NCI-H345 treated with DMSO at 0.1 percent for 48 hours (cell line): ENCODE results near the gene WWOX.
A peak's percentile ranks its signal among the peaks of the same experiment; 100 is the strongest.

Experiments
- DNase-seq: peaks from one replicate; lab custom pipeline; 2025; ENCODE audit not compliant: unreplicated experiment; lab: John Stamatoyannopoulos, UW

Gene WWOX

DNA sequence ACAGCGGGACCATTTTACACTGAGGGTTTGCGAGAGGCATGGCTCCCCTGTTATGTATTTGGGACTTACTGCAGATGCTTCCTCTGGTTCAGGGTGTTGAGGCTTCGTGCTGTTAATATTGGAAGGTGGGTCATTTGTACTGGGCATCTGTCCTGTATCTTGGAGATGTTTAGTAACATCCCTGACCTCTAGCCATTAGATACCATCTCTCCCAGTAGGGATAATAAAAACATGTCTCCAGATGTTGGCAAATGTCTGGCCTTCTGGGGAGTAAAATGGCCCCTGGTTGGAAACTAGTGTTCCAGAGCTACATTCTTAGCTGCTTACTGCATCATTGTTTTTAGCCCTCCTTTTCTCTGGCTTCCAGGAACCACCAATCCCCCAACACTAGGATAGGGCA, 388.0 kb downstream of the WWOX start:
- DNase-seq = no peak

DNA sequence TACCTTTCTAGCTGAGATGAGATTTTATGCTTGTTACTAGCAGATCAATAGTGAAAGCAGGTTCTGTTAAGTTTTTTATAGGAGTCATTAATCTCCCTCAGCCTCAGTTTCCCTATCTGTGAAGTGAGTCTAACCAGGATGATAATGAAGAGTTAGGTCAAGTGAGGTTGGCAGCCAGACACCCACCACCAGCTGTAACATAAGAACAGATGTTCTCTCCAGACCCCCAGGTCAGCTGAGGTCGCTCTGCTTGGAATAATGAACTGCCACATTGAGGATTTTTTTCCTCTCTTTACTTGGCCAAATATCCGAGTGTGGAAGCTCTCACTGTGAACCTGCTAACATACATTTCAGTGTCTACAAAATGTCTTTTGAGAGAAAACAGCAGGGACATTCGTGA, 389.6 kb downstream of the WWOX start:
- no peak for DNase-seq

DNA sequence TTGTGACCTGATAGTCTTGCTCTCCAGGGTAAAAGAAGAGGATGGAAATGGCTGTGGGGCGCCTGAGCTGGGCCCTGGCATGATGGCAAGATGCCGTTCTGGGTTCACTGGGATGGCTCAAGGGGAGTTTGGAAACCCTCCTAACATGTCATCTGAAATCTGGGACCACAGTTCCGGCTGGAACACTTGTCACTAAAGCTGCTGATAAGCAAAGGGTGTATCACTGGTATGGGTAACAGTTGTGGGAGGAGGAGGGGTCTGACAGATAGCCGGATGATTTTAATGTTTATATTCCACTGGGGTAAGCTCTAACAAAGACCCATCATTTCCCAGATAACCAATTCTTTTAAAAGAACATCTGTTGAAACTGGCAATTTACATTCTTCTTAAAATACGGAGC, 390.2 kb downstream of the WWOX start:
- DNase-seq = no peak

DNA sequence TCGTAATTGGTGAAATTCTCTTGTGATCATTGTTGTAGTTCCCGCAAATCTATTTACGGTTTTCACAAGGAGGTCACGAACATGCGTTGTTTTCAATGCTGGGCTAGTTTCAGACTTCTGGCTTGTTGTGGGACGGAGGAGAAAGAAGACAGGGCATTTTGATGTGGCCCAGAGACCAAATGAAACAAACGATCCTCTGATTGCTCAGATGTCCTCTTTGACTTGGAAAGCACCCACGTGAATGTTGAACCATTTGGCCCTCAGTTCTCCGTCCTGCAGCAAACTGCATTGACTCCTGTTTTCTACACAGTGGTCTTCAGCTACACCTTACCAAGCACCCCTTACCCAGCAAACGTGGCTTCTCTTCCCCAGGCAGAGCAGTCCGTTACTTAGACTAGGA, 391.0 kb downstream of the WWOX start:
- no peak for DNase-seq

DNA sequence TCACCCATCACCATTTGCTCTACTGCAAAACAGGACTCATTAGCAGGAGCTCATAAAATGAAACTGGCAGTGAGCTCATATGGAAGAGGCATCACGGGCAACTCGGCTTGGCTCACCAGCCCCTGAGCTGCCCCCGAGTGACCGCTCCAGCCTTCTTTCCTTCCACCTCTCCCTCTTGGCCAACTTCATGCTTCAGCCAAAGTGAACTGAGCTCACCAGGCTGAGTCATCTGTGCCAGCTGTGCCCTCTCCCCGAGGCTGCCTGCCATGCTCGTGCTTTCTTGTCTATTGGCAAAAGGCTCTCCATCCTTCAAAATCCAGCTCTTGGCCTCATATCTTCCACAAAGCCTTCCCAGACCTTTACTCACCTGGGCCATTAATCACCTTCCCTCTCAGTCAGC, 391.4 kb downstream of the WWOX start:
- DNase-seq = no peak

DNA sequence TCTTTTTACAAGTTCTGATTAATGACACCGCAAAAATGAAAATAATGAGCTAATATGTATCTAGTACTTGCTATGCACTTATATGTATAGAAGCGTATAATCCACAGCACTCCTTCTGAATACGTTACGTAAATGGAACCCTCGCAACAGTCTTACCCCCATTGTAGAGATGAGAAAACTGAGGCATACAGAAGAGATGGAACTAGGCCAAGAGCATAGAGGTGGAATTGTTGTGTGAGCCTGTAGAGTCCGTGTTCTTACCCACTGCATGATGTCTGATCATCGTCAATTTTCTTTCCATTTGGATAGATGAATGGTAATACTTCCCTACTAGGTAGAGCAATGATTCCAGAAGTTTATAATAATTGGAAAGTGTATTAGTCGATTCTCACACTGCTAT, 394.1 kb downstream of the WWOX start:
- no peak for DNase-seq

DNA sequence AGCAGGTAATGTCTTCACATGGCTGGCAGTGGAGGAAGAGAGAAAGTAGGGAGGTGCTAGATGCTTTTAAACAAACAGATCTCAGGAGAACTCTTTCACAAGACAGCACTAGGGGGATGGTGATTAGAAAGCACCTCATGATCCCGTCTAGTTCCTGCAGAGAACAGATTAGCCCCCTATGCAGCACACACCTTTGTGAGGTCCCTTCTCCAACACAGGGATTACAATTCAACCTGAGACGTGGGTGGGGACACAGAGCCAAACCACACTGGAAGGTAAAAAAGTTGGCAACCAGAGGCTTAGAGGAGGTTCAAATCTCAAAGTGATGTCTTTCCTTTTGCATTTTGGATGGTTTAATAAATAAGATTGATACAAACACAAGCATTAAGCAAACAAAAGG, 394.7 kb downstream of the WWOX start:
- no peak for DNase-seq

DNA sequence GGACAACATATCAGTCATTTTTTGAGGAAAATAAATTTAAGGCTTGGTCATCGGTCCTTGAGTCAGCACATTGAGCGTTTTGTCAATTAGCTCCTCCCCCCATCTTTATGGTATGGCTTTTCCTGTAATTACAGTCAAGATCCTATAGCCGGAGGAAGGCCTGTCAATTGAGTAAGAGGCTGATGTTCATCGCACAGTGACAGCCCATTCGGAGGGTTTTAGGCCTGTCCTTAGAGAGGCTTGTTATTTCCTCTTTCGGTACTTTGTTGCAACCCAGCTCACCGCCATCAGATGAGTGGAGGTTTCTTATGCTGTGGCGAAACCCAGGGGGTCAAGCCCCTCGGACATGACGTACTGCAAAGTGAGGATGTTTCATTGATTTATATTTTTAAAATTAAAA, 395.2 kb downstream of the WWOX start:
- DNase-seq = no peak

DNA sequence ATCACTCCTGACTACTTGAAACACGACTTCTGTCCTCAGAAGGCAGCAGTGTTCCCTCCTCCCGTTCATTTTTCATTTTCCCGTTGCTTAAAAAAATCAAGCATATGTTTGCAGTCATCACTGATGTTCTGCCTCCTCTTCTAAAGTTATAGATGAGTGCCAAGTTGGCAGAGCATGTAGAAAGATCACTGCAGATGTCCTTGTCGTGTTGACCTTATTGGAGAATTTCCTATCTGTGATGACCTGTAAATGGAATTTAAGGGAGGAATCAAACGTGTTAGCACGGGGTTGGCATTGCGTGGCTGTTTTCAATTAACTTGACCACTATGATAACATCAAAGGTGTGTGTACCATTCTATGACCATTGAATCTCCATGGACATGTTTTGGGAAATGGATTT, 396.7 kb downstream of the WWOX start:
- DNase-seq = no peak

DNA sequence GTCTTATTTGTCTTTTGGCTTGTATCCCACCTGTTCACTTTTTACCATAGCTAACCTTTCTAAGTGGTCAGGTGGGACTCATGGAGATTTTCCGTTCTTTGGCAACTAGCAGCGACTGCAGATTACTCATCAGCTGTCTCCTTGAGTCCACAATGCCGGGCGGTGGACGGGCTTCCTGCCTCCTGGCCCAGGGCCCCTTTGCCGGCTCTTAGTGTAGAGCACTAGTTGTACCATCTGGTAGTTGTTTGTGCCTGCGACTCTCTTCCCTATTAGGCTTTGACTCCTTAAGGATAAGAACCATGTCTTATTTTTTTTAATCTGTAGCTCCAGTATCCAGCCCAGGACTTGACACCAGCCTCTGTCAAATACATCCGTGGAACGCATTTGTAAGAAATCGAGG, 399.9 kb downstream of the WWOX start:
- DNase-seq = no peak

DNA sequence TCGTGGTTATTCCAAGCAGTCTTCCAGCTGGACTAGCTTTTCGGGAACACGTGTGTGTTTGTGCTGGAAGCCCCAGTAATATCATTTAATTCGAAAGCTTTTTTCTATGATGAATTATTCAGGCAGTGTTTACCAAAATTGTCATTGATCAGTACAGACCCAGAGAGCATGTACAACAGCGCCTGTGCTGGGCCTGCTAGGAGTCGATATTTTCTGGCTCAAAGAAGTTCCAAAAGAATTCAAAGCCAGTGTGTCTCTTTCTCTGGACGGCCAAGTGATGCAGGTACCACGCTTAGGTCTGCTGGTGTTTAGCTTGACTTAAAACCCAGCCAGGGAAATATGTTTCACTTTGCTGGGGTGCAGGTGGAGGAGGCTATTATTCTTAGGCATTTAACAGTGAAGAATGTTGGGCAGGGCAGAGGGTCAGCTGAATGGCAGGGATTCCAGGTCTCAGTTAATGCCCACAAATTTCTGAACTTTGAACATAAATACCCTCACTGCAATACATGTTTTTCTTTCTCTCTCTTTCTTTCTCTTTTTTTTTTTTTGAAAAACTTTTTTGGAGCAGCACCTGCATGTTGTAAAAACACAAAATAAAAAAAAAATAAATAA, 401.3 kb downstream of the WWOX start:
- no peak for DNase-seq

DNA sequence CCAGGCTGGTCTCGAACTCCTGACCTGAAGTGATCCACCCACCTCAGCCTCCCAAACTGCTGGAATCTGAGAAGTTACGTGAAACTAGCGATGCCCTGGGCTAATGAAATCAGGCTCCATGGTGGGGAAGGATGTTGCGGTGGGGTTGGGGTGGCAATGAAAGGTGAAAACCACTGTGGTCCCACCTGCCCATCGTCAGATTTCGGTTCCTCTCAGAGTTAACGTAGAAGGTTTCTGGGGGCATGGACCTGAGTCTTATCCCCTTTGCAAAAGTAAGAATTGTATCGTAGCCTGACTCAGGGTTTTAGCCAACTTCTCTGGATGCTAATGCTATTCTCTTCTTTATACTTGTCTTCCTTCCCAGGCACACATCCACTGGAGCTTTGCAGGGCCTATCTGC, 402.3 kb downstream of the WWOX start:
- DNase-seq = no peak

DNA sequence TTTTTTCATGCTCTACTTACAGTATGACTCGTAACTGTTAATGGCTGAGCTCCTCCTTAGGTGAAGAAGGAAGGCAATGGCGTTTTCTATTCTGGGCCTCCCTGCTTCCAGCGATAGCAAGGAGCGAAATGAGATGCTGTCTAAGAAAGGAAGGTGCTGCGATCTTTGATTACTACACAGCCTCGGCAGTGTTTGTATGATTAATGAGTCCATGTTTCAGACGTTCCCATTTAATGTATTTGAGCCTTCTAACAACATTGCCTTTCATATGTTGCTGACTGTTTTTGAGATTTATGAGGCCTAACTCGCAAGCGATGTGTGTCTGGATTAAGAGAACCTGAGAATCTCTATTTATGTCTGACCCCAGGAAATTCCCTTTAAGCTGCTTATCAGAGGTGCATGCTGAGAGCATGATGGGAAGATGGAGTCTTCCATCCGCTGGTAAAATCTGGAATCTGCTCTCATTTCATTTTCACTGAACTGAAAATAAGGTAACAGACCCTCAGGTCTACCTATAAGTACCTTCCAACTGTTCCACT, 403.4 kb downstream of the WWOX start:
- DNase-seq = no peak

DNA sequence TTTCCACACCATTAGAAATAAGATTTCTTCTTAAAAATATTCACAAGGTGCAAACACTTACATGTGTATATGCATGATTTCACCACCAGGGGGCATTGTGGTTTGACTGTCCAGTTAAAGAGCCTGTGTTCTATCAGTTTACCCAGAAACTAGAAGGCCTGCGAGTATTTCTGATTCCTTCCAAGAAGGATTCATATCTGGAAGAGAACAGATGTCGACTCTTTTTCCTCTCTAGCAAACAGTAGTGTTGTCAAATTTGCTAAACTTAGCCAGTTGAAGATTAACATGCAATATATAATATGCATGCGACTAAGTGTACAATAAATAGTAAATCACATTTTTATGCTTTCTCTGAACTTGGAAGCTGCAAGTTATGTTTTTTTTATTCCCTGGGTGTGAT, 404.1 kb downstream of the WWOX start:
- peak; percentile 23 for DNase-seq

DNA sequence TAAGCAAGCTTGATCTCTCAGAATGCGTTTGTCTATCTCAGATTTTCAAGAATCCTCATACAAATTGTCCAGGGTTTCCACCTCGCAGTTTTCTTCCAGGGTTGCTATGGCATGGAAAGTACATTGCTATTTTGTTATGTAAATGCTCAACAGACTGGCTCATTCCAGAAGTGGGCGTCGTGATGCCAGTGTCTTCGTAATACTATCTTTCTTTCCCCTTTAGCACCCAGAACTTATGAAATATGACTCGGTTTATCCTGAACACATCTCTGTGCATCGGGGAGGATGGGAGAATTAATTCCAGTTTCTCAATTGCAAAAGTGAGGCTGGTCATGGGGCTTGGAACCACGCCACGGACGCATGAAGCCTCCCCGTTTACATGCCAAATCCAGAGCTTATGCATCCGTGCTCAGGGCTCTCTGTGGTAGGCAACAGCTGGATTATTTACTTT, 405.0 kb downstream of the WWOX start:
- DNase-seq = no peak

DNA sequence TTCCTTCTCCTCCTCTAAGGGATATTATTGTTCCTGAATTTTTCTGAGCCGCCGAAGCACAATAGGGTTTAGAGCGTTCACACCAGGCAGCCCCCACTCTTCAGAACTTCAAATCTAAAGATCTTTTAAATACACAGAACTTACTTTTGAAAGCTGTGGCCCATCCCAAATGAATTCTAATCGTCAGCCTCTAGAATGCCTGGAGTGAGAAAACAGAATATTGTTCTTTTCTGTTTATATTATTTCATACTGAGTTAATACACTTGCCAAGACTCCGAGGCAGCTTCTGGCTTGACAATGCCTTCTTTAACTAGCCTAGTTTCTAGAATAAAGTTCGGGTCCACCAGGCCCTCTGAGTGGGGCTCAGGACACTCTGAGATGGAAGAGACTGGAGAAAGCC, 405.6 kb downstream of the WWOX start:
- no peak for DNase-seq

DNA sequence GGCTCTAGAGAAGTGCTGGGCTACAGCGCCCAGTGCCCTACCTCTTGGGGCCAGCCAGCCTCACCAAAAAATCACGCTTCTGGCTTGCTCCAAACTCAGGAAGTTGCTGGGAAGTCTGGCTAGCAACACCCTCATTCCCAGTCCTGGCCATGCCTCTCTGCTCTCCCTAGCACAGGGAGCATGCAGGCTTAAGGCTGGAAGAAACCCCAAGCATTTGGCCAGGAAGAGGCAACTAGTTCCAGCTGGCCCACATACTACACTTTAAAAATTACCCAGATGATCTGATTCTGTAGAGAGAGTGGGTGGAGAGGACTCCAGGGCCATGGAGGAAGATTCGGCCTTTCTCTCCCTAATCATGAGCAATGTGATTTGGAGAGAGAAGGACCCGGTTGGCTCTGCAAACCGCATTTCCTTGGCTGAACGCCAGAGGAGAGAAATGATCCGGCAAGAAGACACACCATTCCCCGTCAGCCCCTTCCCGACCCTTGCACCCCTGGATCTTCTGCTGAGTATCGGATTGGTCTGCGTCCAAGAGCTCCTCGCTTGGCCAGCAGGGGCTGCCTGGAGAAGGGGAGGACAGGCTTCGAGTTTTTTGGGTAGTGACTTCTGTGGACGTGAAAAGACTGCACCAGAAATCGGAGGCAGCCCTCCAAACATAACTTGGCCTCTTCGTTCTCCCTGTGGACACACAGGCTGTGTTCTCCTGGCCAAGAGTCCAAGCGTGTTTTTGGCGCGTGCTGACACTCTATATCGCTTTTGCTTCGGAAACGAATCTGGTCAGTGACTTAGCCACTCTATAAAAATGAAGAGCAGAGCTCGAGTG, 406.3 kb downstream of the WWOX start:
- peak; percentile 12 for DNase-seq

DNA sequence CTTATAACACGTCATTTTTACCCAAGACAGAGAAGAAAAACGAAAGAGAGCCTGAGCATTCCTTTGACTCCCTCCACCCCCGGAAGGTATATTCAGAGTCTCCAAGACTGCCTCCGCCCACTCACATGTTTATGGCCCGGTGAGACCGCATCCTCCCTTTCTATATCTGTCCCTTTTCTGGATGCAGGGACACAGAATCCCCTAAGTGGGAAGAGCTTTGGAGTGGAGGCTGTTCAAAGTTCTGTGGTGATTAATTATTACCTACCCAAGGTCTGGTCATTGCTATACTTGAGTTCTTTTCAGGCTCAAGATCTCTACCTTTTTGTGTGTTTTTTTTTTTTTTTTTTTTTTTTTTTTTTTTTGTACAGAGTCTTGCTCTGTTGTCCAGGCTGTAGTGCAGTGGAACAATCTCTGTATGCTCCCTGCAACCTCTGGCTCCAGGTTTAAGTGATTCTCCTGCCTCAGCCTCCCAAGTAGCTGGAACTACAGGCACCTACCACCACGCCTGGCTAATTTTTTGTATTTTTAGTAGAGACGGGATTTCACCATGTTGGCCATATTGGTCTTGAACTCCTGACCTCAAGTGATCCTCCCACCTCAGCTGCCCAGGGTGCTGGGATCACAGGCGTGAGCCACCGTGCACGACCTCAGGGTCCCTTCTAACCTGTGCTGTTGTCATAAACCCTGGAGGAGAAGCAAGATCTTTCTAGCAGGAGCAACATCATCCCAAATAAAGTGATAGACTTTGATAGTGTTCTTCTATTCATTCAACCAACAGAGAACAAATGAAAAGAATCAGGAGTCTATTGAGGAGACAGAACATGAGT, 407.1 kb downstream of the WWOX start:
- DNase-seq = no peak

DNA sequence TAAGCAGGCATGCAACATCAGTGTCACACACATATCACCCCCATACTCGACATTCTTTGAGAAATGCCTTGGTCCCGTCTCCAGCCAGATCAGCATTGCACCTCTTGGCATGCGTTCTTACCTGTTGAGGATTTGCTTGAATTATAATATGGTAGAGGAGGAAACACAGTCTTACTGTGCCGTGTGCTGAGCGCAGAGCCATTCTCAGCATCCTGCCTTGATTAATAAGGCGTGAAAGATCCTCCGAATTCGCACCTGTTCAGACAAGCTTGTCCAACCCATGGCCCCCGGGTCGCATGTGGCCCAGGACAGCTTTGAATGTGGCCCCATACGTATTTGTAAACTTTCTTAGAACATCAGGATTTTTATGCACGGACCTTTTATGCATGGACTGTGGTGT, 408.1 kb downstream of the WWOX start:
- no peak for DNase-seq

DNA sequence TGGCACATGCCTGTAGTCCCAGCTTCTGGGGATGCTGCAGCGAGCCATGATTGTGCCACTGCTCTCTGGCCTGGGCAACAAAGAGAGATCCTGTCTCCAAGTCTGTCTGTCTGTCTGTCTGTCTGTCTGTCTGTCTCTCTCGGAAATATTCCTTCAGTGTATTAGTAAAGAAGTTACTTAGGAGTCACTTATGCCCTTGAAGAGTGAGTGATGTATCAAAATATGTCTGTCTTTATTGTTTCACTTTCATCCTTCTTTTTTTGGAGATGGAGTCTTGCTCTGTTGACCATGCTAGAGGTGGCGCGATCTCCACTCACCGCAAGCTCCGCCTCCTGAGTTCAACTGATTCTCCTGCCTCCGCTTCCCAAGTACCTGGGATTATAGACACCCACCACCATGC, 410.5 kb downstream of the WWOX start:
- DNase-seq = no peak

DNA sequence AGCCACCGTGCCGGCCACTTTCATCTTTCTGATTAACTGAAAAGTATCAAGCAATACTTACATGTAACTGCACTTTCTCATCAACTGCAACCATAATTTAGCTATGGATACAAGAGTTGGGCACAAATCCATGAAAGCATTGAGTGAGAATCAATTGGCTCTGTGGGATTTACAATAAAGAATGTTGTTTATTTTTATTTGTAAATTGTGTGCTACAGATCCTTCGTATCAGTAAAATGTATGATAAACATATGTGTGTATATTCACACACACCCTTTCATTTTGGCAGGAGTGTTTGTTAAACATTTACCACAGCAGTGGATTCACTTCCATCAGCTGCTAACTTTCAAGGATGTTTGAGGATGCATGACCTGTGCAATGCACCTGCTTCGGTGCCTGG, 411.0 kb downstream of the WWOX start:
- no peak for DNase-seq

DNA sequence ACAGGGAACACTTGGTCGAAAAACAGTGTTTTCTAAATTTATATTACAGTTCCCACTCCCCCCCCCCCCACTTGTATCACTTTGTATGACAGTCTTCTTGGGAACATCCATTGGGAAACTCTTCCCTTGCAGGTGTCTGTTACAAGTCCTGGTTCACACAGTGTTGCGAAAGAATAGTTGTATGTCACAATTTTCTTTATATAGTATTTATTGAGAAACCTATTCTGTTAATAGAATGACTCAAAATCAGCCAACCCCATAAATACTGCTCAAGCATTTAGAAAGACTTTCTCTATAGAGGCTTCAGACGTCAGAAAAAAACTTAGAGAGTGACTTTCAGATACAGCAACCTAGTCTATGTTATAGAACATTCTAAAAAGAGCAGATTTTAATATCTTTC, 414.4 kb downstream of the WWOX start:
- DNase-seq = no peak
